HG02642 (cell line): ENCODE results near the gene TYSND1.
A peak's percentile ranks its signal among the peaks of the same experiment; 100 is the strongest.
"Not testable (repeated sequence)": the region's sequence is repeated elsewhere in the genome, so short reads cannot be mapped to it uniquely, and the experiment has no call there.

ENCODE experiments used
- ATAC-seq: cut with Tn5 transposase; IDR thresholded peaks from one replicate; pipeline ENCODE4 v1.9.1; 2021; ENCODE audit warnings: mild to moderate bottlenecking; ENCODE audit not compliant: unreplicated experiment, poor library complexity

Gene TYSND1, protein sequence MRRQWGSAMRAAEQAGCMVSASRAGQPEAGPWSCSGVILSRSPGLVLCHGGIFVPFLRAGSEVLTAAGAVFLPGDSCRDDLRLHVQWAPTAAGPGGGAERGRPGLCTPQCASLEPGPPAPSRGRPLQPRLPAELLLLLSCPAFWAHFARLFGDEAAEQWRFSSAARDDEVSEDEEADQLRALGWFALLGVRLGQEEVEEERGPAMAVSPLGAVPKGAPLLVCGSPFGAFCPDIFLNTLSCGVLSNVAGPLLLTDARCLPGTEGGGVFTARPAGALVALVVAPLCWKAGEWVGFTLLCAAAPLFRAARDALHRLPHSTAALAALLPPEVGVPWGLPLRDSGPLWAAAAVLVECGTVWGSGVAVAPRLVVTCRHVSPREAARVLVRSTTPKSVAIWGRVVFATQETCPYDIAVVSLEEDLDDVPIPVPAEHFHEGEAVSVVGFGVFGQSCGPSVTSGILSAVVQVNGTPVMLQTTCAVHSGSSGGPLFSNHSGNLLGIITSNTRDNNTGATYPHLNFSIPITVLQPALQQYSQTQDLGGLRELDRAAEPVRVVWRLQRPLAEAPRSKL

DNA sequence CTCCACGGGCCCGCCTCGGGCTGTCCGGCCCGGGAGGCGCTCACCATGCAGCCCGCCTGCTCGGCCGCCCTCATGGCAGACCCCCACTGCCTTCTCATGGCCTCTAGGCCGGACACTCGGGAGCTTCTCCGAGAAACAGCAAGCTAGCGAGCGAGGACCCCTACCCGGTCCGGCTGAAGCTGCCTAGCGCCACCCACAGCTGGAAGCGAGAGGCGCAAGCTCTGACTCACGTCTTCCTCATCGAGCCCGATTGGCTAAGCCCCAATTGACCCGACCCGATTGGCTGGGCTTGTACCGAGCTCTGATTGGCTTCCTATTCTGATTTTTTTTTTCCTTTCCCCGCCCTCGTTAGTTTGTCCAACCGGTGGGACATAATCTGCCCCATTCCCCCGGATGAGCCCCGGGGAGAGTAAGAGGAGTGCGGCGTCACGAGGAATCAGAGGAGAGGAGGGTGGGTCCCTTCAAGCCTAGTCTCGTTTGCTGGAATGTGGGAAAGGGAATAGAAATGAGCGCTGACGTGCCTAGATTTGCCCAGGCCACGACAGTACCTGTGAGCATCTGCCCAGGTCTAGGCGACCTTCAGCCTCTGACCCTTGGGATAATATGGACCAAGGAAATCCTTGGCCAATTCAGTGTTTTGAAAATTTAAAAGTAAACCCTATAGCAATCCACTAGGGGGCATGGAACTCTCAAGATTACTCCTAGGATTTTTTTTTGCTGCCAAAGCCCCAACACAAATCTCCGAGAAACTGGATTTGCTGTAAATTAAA is at the start of gene TYSND1:
TSS of gene TYSND1 (minus strand) at position 212 of the 770 bp plus-strand sequence. CDS start at position 98, 114 bp downstream.
- ATAC-seq: peak; percentile 91

DNA sequence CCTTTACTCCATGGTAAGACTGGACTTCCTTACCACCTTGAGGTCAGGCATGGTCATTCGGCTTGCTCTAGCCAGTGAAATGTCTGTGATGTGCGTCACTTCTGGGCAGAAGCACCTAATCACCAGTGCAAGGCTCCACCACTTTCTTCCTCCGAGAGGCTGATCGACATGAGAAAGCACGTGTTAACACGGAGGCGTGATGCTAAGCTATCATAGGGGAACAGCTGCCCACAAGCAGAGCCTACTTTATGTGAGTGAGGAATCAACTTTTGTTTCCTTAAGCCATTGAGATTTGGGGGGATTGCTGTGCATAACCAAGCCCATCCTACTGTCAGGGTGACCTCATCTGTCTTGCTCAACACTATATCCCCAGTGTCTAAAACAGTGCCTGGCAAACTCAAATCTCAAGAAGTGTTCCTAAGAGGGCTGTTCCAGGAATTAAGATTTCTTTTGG is 46.9 kb upstream of the TYSND1 start:
- no peak for ATAC-seq

DNA sequence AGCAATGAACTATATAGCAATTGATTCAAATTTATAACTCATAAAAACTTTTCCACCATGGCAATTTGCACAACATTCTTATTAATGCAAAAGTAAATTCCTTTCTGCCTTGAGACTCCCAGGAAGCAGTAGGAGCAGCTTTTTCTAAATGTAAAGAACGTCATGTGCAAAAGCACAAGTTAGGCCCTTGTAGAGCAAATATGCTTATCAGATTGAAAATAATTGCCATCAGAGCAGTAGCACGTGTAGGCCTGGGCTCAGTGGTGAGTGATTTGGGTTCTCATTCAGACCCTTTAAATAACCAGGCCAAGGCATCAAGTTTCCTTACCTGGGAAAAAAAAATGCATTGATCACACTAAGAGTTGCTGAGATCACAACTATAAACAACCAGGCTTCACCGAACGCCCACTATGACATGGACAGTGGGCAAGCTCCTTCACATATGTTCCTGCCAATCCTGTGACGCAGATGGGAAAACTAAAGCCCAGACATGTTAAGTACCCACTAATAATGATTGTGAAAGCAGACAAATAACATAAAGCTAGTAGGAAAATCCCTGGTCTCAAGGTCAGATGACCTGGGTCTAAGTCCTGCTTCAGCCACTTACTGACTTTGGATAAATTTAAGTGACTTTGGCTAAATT is 45.9 kb upstream of the TYSND1 start:
- ATAC-seq: no peak

DNA sequence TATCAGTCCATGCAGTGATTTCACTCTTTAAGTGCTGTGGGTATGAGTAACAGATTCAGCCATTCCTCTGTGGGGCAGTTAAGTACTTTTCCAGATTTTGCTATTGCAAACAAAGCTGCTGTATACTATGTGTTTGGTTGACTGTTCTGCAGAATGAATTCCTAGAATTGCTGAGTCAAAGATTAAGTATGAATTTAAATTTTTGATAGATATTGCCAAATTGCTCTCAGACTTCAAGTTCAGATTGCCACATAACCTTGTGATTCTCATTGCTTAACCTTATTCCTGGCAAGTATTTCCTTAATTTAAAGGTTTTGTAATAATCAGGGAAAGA is 45.4 kb upstream of the TYSND1 start:
- no peak for ATAC-seq

DNA sequence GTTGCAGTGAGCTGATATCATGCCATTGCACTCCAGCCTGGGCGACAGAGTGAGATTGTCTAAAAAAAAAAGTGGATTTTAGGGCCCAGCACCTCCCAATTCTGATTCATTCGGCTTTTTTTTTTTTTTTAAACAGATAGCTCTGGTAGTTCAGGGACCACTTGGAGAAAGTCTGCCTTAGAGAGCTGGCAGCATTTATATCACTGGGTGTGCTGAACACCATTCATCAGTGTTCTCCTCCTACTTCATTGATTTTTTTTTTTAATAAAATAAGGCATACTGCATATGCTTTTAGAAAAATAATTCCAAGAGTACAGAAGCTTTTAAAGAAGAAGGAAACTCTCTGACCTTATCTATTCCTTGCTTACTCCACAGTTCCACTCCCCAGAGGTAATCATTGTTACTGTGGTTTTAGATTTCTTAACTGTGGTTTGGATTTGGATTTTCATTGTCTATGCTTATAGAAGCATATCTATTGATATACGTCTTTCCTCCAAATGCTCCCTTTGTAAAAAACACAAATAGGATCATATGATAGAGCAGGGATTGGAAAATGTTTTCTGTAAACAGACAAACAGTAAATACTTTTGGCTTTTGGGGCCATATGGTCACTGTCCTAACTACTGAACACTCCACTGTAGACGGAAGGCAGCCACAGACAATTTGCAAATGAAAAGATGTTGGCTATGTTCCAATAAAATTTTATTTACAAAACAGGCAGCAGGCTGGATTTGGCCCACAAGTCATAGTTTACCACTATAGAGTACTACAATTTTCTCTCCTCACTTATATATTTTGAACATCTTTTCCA is 44.9 kb upstream of the TYSND1 start:
- ATAC-seq: no peak

DNA sequence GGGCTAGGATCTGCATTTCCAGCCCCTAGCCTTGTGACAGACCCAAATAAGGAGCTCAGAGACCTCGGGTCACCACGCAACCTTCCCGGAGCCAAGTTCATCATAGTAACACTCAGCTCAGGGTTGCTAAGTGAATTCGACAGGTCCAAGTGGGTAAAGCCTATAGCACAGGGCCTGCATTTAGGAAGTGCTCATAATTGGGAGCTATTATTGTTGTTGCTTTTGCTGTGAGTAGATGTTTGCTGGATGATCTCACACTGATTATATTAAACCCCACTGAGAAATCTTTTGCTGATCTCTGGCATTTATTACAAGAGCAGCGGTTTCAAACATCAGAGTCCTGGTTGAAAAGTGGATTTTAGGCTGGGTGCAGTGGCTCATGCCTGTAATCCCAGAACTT is 44.1 kb upstream of the TYSND1 start:
- ATAC-seq: no peak

DNA sequence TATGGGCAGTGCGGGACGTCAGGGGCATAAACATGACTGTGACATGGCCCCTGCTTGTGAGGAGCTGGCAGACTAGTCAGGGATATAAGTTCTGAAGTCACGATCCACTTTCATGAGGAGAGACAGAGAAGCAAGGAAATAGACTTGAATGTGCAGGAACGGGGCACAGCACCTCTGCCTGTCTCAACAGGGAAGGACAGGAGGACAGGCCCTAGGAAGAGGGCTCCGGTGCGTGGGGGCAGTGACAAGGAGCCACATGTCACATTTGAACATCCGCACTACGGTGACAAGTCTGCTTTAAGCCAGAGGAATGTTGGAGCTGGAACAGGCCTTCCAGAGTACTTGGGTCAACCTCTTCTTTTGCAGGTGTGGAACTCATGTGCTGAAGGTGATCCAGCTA is 43.6 kb upstream of the TYSND1 start:
- no peak for ATAC-seq

DNA sequence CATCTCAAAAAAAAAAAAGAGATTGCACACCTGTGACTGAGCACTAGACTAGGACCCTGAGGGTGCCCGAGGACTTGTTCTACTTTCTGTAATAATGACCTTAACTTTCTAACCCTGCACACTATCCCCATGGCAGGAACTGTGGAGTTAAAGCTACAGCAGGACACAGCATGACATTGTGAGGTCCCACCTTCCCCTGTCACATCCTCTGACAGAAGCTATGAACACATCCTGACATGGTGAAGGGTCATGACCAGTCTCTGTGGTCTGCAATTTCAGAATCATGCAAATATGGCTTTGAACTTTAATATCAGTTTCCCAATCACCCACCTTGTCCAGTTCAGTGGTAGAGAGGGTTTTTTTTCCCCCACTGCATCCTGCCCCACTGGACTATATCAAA is 42.3 kb upstream of the TYSND1 start:
- ATAC-seq: no peak

DNA sequence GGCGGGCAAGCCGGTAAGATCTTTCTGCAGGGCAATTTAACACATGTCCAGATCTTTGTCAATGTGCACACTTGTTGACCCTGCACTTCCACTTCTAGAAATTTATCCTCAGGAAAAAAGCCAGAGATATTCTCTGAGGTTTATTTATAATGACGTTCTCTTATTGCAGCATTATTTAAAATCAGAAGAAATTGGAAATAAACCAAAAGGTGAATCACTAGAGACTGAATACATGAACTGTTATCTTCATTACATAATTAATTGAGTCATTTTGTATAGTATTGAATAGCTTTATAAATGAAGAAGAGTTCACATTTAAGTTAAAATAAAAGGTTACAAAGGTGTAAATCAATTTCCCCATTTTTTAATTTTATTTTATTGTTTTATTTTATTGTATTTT is 40.1 kb upstream of the TYSND1 start:
- no peak for ATAC-seq

DNA sequence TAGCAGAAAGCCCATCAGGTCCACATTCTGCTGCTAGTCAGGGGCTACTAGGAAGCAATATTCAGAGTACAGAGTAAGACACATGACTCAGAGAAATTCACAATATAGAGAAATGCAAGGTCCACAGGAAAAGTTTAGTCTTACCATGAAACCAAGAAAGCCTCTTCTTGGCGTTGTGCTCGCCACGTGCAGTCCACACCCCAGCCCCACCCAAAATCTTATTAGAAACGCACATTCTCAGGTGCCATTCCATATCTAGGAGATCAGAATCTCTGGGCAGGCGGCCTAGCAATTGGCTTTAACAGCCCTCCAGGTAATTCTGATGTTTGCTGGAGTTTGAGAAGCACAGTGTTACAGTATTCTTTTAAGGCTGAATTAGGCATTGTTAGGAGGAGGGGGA is 39.6 kb upstream of the TYSND1 start:
- ATAC-seq: no peak

DNA sequence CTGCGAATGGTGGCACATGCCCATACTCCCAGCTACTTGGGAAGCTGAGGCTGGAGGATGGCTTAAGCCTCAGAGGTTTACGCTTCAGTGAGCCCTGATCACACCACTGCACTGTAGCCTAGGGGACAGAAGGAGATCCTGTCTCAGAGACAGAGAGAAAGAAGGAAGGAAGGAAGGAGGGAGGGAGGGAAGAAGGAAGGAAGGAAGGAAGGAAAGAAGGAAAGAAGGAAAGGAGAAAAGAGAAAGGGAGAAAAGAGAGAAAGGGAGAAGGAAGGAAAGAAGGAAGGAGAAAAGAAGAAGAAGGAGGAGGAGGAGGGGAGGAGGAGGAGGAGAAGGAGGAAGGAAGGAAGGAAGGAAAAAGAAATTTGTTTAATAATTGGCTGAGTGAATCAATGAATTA is 36.8 kb upstream of the TYSND1 start:
- no peak for ATAC-seq

DNA sequence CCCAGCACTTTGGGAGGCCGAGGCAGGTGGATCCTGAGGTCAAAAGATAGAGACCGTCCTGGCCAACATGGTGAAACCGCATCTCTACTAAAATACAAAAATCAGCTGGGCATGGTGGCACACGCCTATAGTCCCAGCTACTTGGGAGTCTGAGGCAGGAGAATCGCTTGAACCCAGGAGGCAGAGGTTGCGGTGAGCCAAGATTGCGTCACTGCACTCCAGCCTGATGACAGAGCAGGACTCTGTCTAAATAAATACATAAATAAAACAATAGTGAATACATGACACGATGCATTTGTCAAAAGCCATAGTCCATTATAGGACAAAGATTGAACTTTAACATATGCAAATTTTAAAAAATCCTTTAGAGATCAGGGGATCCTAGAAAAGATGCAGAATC is 32.7 kb upstream of the TYSND1 start:
- not testable (repeated sequence) for ATAC-seq

DNA sequence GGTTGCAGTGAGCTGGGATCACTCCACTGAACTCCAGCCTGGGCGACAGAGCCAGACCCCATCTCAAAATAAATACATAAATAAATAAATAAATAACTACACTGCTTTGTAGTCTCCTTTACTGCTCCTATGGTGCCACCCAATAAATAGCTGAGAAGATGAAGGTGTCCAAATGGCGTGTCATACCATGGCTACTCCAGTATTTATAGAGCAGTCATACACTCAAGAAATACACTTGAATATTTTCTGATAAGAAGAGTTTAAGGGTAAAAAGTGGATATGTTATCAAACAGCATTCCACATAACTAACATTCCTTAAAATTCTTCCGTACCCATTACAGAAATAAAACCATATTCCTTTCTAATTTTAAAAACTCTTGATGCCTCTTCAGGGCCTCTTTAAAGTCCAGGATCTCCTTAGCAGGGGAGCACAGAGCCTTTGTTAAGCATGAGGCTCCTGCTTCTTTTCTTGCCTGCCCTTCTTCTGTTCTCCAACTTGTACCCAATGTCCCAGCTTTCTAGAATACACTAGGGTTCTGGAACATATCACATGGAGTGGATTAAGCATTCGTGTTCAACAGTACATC is 31.7 kb upstream of the TYSND1 start:
- ATAC-seq: no peak

DNA sequence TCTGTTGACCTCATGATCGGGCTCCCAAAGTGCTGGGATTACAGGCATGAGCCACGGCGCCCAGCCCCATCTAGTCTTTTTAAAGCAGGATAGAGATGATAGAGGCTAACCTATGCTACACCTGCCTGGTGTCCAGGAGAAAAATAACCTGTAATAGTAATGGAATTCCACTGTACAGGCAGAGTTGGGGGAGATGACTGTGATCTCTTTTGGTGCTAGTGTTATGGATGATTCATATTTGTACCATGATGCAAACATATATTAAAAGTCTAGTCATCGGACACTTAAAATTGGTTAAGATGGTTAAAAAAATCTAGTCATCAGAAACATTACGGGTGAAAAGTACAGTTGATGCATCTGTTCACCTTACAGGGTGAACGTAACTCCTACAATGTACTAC is 29.9 kb upstream of the TYSND1 start:
- ATAC-seq: no peak

DNA sequence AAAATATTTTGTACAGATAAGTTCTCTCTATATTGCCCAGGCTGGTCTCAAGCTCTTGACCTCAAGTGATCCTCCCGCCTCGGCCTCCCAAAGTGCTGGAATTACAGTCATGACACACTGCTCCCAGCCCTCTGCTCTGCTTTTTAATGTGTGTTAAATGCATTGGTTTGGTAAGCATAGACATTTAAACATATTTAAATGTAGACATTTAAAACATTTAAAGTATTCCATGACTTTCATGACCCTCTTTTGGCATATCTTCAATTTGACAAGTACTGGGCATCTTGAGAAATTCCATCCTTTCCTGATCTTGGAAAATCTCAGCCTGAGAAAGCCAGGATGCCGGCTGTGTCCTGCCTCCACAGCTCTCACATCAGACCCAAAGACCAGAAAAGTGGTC is 29.0 kb upstream of the TYSND1 start:
- no peak for ATAC-seq

DNA sequence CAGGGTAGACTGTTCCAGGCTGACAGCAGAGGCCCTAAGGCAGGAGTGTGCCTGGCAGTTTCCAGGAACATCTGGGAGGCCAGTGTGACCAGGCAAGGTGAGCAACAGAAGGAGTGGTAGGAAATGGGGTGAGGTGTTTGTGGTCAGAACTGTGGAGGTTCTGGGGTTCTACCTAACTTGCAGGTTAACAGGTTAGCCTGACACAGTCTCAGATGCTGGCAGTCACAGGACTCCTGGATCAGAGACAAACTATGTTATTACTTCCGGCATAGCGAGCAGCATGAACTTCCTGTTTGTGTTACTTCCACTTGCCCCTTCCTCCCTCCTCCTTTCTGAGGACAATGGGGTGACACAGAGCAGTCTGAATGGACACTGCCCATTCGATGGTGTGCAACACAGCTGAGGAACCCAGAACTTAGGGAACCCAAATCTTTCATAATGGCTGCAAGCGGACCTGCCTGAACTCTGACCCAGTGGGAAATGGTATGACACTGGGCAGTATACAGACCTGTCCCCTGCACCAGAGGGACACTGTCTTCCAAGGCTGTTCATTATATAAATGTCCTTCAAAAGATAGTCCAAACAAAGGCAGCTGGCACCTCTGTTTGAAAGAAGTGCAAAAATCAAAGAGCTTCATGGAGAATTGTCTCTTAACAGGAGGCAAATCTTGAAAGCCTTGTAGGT is 27.7 kb upstream of the TYSND1 start:
- no peak for ATAC-seq

DNA sequence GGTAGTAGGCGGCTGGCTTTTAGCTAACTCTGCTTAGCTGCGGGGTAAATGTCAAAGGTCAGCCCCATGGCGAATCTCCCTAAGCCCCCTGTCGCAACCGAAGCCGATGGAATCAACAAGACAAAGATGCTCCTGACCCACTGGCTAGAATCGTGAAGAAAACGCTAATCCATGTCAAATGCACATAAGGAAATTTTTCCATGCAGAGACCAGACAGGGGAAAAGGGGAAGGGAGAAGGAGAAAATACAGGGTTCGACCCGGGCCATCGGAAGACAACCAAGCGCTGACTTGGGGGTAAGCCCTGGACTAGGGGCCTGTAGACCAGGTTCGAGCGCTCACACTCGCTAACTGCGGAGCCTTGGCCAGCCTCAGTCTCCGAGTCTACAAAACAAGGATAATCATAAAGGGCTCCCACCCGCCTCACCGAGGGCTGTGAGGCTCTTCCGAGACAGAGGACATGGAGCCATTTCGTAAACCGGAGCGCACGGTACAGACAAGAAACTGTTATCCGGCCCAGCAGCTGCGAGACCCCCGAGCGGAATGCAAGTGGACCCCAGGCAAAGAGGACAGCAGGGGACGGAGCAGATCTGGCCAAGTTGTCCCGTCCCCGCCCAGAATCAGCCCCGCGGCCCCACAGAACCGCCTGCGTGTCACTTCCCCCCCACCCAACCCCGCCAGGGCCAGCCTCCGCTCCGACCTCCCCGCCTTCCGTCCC is 23.3 kb upstream of the TYSND1 start:
- peak; percentile 26 for ATAC-seq

DNA sequence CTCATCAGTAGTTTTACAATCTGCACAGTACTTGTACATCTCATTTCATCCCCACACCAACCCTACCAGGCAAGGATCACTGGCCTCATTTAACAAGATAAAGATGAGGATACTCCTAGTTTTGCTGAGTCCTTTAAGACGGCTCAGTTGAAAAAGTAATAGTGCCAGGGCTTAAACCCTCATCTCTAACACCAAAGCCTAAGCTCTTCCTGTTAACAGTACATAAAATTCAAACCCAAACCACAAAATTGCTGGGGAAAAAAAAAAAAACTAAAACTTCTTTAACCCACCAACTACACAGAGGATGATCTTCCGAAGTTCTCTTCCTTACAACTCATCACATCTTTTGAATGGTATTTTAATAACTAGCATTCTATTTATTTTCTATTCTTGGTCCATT is 22.5 kb upstream of the TYSND1 start:
- ATAC-seq: no peak

DNA sequence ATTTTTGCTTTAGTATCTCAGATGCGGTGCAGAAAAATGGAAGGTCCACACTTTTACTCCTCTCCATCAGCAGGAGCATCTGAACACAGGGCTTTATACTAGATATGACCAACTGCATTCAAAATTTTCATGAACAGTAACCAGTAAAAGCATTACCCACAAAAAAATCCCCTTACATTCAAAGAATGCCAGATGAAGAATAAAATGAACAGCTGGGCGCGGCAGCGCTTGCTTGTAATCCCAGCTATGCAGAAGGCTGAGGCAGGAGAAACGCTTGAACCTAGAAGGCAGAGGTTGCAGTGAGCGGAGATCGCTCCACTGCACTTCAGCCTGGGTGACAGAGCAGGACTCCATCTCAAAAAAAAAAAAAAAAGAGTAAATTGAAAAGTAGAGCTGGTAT is 20.7 kb upstream of the TYSND1 start:
- ATAC-seq: no peak
